ENCODE measurements around the gene DDX1.

Gene DDX1

DNA sequence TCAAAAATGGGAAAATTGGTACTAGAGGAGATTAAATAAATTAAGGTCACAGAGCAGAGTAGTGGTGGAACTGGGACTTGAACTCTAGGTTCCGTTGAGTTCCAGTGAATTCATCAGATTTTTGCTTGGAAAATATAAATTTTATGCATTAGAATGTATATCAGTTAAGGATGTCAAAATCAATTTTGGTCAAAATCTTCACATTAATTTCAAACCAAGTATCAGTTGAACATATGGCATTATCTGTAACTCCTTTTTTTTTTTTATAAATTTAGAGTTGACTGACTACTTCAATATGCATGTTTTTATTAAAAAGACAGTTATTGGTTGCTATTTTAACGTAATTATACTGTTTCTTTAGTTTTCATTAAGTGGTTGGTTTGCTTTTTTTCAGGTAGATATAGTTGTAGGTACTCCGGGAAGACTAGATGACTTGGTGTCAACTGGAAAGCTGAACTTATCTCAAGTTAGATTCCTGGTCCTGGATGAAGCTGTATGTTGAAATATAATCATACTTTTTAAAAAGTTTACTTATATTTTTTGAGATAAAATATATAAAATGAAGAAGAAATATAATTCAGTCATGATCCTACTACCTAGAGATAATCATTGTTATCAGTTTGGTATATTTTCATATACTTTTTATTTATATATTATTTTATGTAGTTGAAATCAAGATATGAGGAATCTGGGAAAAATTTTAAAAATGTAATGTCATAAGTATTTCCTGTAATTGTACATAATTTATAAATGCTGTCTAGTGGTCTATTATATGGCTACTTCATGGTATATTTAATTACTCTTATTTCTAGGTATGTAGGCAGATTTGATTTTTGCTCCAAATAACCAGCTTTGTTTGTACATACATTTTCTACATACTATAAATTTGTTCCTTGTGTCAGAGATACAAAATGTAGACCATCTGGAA is 25.4 kb downstream of the DDX1 start:
- H3K4me3 ChIP-seq (ENCODE audit: low read depth, low read length) = no peak overlapping the region
- TF ChIP-seq, protein P1, sequence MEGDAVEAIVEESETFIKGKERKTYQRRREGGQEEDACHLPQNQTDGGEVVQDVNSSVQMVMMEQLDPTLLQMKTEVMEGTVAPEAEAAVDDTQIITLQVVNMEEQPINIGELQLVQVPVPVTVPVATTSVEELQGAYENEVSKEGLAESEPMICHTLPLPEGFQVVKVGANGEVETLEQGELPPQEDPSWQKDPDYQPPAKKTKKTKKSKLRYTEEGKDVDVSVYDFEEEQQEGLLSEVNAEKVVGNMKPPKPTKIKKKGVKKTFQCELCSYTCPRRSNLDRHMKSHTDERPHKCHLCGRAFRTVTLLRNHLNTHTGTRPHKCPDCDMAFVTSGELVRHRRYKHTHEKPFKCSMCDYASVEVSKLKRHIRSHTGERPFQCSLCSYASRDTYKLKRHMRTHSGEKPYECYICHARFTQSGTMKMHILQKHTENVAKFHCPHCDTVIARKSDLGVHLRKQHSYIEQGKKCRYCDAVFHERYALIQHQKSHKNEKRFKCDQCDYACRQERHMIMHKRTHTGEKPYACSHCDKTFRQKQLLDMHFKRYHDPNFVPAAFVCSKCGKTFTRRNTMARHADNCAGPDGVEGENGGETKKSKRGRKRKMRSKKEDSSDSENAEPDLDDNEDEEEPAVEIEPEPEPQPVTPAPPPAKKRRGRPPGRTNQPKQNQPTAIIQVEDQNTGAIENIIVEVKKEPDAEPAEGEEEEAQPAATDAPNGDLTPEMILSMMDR (IDR thresholded peaks at IDR 0.05; ENCODE audit: insufficient read depth, low read depth, low read length, missing control alignments) = no peak
- no peak for DNase-seq (ENCODE audit: low read depth)

DNA sequence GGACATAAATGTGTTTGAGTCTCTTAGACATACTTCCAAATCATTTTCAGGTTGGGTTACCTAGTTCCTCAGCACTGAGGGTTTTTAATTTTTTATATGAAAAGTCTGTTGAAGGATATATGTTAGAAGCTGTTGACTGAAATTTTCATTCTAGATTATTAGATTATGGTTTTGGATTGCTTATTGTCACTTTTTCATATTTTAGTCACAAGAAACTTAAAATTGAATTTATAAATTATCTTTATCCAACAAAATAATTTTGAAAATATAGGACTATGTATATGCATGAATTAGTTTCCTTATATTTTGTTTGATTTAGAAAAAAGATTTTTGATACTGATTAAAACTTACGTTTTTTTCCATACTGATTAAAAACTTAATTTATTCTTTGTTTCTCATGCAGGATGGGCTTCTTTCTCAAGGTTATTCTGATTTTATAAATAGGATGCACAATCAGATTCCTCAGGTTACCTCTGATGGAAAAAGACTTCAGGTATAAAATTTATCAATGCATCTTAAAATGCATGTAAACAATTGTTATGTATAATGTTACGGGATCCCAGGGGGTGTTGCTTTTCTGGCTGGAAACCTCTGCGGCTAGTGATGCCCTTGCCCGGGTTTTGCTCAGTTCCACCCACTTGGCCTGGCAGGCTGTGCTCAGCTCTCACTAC is 26.2 kb downstream of the DDX1 start:
- no peak for DNase-seq (ENCODE audit: low read depth)
- TF ChIP-seq, protein P1 (IDR thresholded peaks at IDR 0.05; ENCODE audit: insufficient read depth, low read depth, low read length, missing control alignments) = no peak
- H3K4me3 ChIP-seq (ENCODE audit: low read depth, low read length) = no peak overlapping the region

GRCh38 chr2:15618449-15618855 is 26.8 kb downstream of the DDX1 start:
- no peak for DNase-seq (ENCODE audit: low read depth)
- TF ChIP-seq, protein P1 (IDR thresholded peaks at IDR 0.05; ENCODE audit: insufficient read depth, low read depth, low read length, missing control alignments) = no peak

GRCh38 chr2:15619076-15619475 is 27.4 kb downstream of the DDX1 start:
- H3K4me3 ChIP-seq (ENCODE audit: low read depth, low read length) = no peak overlapping the region
- TF ChIP-seq, protein P1 (IDR thresholded peaks at IDR 0.05; ENCODE audit: insufficient read depth, low read depth, low read length, missing control alignments) = no peak
- DNase-seq (ENCODE audit: low read depth) = no peak

More at GRCh38 chr2:15618449-15618855, 26.8 kb downstream of the DDX1 start:
- H3K4me3 ChIP-seq (ENCODE audit: low read depth, low read length) = no peak overlapping the region

DNA sequence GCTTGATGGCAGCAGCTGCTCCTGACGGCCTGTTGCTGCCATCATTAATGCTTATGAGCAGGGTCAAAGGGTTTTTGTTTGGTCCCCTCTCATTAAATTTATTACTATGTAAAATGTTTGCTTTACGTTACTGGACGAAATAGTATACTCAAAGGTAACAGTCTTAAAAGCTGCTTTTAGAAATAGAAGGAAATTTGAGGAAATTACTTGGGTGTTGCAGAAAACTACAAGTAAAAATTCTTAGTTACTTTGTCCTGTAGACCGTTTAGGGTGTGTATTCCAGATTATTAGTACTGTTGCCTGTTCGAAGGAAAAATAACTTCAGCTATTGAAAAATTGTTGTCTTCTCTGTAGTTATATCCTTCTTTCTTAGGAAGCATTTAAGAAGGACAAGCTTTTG is 27.8 kb downstream of the DDX1 start:
- no peak for DNase-seq (ENCODE audit: low read depth)
- H3K4me3 ChIP-seq (ENCODE audit: low read depth, low read length) = no peak overlapping the region
- TF ChIP-seq, protein P1 (IDR thresholded peaks at IDR 0.05; ENCODE audit: insufficient read depth, low read depth, low read length, missing control alignments) = no peak

GRCh38 chr2:15619938-15620337 is 28.3 kb downstream of the DDX1 start:
- no peak for DNase-seq (ENCODE audit: low read depth)
- TF ChIP-seq, protein P1 (IDR thresholded peaks at IDR 0.05; ENCODE audit: insufficient read depth, low read depth, low read length, missing control alignments) = no peak
- no peak overlapping the region for H3K4me3 ChIP-seq (ENCODE audit: low read depth, low read length)
